ENCODE data around the gene SPATA2L.
"Not testable (repeated sequence)": the region's sequence is repeated elsewhere in the genome, so short reads cannot be mapped to it uniquely, and the experiment has no call there.

Gene SPATA2L

DNA sequence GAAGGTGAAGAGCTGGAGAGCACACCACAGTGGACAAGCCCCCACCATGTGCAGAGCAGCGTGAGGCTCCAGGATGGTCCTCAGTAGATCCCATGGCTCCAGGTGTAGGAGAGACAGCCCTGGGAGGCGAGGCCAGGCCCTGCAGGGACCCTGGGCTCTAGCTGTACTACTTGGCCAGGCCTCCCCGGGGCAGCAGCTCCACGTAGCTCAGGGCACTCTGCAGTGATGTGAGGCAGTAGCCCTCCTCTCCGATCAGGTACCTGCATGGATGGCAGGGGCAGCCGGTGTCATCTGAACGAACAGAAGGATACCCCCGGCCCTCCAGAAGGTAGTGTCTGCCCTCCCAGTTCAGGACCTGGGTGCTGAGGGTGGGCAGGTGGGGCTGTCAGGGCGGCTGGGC is 6.2 kb upstream of the SPATA2L start:
- DNase-seq (ENCODE audit: low read depth in 2 of 2) = no peak

DNA sequence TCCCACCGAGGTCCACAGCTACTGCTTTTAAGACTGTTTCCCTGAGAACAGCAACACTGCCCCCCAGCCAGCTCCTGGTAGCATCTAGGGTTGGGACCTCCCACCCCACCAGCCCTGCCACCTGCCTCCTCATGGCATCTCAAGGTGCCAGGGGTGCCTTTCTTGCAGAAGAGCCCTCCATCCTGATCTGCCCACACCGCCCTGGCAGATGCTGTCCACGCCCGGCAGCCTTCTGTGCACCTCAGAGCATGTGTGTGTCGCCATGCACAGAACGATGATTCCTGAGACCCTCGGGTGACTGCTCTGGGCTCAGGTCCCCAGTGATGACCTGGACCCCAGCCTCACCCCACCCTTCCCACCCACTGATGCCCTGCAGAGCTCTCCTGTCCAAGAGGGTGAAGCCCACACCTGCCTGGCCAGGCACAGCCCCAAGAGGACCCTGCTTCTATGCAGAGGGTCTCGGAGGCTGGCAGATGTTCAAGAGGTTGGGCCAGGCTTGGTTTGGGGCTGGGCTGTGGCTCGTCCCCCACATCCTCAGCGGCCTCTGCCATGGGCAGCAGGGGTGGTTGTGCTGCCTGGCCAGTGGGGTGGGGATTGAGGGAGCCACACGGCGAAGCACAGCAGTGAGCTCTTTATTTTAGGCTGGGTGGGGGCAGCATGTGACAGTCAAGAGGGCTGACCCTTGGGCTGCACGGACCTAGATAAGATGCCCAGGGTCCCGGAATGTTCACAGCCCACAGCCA is 5.2 kb upstream of the SPATA2L start:
- no peak for DNase-seq (ENCODE audit: low read depth in 2 of 2)

DNA sequence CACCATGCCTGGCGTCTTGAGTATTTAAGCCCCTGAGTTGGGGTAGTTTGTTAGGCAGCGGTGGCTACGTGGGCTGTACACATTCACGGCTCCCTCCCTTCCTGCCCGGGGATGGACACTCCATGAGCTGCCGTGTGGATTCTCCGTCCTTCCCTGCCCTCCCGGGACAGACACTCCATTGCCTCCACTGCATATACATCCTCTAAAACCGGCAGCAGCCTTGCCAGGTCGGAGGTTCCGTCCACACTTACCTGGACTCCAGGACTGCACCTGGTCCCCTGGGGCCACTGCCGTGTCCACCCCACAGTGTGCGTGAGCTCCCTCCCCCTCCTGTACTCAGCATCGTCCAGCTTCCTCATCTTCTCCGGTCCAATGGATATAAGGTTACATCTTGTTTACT is 3.5 kb upstream of the SPATA2L start:
- no peak for DNase-seq (ENCODE audit: low read depth in 2 of 2)

DNA sequence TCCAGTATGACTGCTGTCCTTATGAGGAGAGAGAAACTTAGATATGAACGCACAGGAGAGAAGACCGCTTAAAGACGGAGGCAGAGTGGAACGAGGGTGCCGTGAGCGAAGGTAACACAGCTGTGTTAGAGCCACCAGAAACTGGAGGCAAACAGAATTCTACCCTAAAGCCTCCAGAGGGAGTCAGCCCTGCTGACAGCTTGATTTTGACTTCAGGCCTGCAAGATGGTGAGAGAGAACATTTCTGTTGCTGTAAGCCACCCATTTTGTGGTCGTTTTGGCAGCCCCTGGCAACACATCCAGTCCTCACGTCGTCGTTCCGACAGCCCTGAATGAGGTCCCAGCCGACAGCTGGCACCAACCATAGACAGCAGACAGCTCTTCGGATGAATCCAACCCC is 2.8 kb upstream of the SPATA2L start:
- no peak for DNase-seq (ENCODE audit: low read depth in 2 of 2)

DNA sequence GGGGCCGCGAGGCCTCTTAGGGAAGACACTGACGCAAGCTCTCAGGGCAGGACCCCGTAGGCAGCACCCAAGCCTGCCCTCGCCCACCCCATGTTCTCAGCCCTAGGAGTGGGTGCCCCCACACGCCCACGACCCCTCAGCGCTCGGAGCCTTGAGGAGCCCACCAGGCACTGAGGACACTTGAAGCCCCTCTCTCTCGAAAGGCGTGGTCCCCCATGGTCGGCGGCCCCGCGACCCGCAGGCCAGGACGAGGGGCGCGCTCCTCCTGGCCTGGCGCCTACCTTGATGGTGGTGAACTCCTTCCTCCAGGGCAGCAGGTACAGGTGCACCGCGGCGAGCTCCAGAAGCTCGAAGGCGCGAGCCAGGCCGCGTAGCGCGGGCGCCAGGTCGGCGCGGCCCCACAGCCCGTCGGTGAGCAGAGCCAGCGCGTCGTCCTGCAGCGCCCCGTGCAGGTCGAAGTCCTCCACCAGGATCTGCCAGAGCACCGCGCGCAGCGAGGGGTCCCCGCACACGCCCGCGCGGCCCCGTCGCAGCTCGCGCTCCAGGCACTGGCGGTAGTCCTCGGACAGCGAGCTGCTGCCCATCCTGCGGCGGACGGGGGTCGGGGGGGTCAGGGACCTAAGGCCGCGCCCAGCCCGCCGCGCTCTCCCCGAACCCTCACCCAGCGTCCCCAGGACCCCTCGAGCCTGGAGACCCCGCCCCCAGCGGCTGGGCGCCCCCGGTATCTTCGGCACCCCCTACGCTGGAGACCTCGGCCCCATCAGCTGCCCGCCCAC is 668 bp downstream of the SPATA2L start:
- DNase-seq (ENCODE audit: low read depth in 2 of 2) = no peak

DNA sequence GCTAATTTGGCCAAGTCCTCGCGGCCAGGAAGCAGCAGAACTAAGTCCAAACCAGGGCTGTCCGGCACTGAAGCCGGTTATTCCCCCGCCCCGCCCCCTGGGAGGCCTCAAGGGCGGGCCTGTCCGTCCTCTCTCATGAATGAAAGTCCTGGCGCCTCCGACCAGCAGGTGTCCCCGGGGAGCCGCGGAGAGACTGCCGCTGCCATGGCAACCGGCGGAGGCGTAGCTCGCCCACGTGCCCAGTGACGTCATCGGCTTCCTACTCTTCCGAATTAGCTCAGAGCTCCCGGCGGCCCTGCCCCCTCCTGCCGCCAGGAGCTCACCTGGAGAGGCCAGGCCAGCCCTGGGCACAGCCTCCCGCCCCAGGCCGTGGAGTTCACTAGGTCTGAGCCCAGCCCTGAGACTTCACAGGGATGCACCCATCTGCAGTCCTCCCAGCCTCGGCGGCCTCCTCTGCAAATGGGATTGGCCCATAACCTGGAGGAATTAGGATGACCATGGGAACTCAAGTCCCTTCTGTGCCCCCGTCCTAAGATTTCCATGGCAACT is 1.3 kb downstream of the SPATA2L start:
- peak; percentile 93 to 95 for DNase-seq (ENCODE audit: low read depth in 2 of 2)

GRCh38 chr16:89699629-89700099 is 1.8 kb downstream of the SPATA2L start:
- not testable (repeated sequence) for DNase-seq (ENCODE audit: low read depth in 2 of 2)

DNA sequence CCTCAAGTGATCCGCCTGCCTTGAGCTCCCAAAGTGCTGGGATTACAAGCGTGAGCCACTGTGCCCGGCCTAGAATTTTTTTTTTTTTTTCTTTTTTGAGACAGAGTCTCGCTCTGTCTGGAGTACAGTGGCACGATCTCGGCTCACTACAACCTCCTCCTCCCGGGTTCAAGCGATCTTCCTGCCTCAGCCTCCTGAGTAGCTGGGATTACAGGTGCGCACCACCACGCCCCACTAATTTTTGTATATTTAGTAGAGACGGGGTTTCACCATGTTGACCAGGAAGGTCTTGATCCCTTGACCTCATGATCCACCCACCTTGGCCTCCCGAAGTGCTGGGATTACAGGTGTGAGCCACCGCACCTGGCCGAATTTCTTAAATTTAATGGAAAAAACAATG is 2.8 kb downstream of the SPATA2L start:
- DNase-seq (ENCODE audit: low read depth in 2 of 2) = not testable (repeated sequence)

DNA sequence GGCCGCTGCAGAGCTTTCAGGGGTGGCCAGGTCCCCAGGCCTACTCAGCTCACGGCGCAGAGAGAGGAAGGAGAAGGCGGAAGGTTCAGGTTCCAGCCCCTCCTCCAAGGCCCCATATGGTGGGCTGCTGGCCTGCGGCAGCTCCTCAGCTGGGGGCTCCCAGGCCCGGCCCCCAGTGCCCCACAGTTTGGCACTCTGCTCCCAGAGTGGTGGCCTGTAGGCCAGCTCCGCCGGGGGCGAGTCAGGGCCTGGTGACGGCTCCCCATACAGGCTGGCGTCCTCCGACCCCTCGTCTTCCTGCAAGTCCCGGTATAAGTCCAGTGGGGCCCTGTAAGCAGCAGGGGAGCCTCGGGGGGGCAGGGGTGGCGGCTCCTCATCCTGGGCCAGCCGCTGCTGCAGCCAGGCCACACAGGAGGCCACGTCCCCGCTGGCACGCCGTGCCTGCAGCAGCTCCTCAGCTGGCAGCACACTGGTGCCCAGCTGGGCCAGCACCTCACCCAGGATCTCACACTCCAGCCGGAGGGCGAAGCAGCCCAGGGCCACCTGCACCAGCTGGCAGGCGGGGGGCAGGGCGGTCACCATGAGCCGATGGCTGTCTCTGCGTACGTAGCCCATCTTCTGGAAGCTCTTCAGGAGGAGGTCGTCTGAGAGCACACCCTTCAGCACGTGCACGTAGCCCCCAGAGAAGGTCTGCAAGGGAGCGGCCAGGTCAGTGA is 3.7 kb downstream of the SPATA2L start:
- DNase-seq (ENCODE audit: low read depth in 2 of 2) = no peak

DNA sequence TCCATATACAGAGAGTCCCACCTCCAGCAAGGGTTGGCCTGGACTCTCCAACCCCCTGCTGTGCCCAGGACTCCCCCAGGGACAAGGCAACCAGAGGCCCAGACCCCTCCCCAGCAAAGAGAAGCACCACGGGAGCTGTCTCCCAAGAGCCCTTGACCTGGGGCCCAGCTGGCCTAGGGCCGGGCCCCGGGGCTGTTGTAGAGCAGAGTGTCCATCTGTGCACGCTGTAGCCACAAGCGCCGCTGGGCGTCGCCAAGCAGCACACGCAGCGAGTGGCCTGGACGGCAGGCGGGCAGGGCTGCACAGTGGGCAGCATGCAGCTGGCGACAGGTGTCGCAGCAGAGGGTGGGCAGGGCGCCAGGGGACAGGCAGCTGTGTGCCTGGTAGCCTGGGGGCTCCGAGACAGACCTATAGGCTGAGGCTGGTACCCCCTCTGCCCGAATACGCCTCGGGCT is 4.3 kb downstream of the SPATA2L start:
- no peak for DNase-seq (ENCODE audit: low read depth in 2 of 2)

- DNase-seq (ENCODE audit: low read depth in 2 of 2) = no peak
Measured at GRCh38 chr16:89696670-89697128, 4.8 kb downstream of the SPATA2L start.

DNA sequence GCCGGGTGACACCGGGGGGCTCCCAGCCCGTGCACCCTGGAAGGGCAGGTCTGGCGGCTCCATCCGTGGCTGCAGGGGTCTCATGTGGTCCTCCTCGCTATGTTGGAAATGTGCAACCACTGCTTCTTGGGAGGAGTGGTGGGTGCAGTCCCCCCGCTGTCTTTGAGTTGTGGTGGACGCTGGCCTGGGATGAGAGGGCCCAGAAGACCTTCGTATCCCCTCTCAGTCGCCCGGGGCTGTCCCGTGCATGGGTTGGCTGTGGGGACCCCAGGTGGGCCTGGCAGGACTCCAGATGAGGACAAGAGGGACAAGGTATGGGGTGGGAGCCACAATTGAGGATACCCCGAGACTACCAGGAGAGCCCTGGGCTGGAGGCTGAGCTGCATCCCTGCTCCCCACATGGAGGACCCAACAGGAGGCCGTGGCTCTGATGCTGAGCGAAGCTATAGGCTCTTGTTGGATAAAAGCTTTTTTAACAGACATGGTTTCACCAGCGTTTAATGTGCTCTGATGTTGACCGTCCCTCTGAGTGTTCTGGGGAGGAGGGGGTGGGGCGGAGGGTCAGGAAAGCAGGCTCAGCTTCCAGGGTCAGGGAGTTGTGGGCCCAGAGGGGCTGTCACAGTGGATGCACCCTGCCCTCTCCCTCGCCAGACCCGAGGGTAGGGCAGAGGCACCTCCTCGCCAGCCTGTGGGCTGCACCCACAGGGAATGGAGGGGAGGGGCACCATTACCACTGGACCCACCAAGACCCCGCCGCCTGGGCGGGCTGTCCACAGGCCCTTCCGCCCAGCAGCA is 5.4 kb downstream of the SPATA2L start:
- DNase-seq (ENCODE audit: low read depth in 2 of 2) = no peak

GRCh38 chr16:89695086-89695874 is 6.2 kb downstream of the SPATA2L start:
- no peak for DNase-seq (ENCODE audit: low read depth in 2 of 2)

- not testable (repeated sequence) for DNase-seq (ENCODE audit: low read depth in 2 of 2)
Measured at GRCh38 chr16:89694784-89695085, 6.8 kb downstream of the SPATA2L start.

GRCh38 chr16:89693931-89694783 is 7.3 kb downstream of the SPATA2L start:
- no peak for DNase-seq (ENCODE audit: low read depth in 2 of 2)

- no peak for DNase-seq (ENCODE audit: low read depth in 2 of 2)
Measured at GRCh38 chr16:89693289-89693731, 8.2 kb downstream of the SPATA2L start.

DNA sequence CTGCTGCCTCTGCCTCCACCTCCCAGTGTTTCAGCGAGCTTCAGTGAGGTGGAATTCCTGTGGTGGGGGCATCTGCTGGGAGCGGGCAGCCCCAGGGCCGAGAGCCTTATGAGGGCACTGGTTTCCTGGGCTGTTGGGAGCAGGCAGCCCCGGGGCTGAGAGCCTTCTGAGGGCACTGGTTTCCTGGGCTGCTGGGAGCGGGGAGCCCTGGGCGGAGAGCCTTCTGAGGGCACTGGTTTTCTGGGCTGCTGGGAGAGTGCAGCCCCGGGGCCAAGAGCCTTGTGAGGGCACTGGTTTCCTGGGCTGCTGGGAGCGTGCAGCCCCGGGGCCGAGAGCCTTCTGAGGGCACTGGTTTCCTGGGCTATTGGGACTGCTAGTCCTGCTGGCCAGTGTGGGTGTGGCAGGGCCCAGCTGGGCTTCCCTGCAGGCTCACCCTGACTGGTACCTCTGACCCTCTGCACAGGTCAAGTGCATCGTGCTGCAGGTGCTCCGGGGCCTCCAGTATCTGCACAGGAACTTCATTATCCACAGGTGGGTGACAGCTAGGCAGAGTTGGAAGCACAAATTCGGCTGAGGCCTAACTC is 9.4 kb downstream of the SPATA2L start:
- DNase-seq (ENCODE audit: low read depth in 2 of 2) = no peak

- no peak for DNase-seq (ENCODE audit: low read depth in 2 of 2)
Measured at GRCh38 chr16:89691231-89691985, 10.1 kb downstream of the SPATA2L start.
